ENCODE results near the gene CALHM3. TPM values are rescaled to one million over a fixed set of nuclear protein-coding genes. Genes with fewer than 3 reads are reported as not detected.
"Not testable (repeated sequence)": the region's sequence is repeated elsewhere in the genome, so short reads cannot be mapped to it uniquely, and the experiment has no call there.

Gene CALHM3
- total and polyA plus RNA-seq, 2 of the 13 experiments (the other 11 are each of a cell fraction or from before 2014, with no cell fraction given) = not detected

DNA sequence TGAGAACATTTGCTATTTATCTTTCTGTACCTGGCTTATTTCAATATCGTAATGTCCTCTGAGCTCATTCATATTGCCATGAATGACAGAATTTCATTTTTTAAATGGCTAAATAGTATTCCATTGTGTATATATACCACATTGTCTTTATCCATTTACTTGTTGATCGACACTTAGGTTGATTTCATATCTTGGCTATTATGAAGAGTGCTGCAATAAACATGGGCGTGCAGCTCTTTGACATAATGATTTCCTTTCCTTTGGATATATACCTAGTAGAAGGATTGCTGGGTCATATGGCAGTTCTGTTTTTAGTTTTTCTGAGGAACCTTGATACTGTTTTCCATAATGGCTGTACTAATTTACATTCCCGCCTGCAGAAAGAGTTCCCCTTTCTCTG lies 44.6 kb upstream of the CALHM3 start:
- Histone ChIP-seq H3K4me2 (ENCODE audit: low read depth, low read length) (no peak overlapping the region), H3K4me1 (ENCODE audit: insufficient read depth, low read length) (no peaks in the 10 kb centered on the region), H2AFZ (ENCODE audit: low read length) (no peak overlapping the region), H3K27ac (ENCODE audit: extremely low read length, insufficient read depth, low read length) (no peak overlapping the region), H3K79me2 (ENCODE audit: insufficient read depth, low read length) (no peaks in the 10 kb centered on the region), H3K9ac (ENCODE audit: insufficient read depth, low read depth, low read length) (no peak overlapping the region), H3K36me3 (replicated peaks in 1 of 2; ENCODE audit: control insufficient read depth in 1 of 2, insufficient read depth in 2 of 2, low read length in 2 of 2) (no peaks in the 10 kb centered on the region), H4K20me1 (ENCODE audit: insufficient read depth, low read length) (no peaks in the 10 kb centered on the region), H3K4me3 (replicated peaks in 1 of 3; ENCODE audit: insufficient read depth in 1 of 3, low read depth in 2 of 3, low read length in 3 of 3) (no peak overlapping the region), H3K27me3 (ENCODE audit: control insufficient read depth in 1 of 2, insufficient read depth in 2 of 2, low read length in 2 of 2) (peaks cover 1 to 7% of the 10 kb centered on the region in 2 experiments; a peak in 2 of 5 replicates), H3K9me3 (ENCODE audit: low read length) (no peaks in the 10 kb centered on the region)
- WGBS (ENCODE audit: low lambda C conversion rate) = 29% methylated on average over 4 of the region's 4 CpGs
- no TSS peak for BruUV-seq (replicated peaks)
- no peak for TF ChIP-seq PHF20 (CRISPR knock-in tag; IDR thresholded peaks at IDR 0.05)
- TF ChIP-seq XRCC5 (optimal IDR thresholded peaks at IDR 0.05; ENCODE audit: low read length) = no peak
- FAIRE-seq = no peak
- ChIA-PET CTCF (ENCODE audit: low intra/inter-chr PET ratio, low total read pairs) (no interaction called here), POLR2A (no interaction called here)
- intact Hi-C loops (cut with micrococcal nuclease; ENCODE audit: unreplicated experiment) (no loop called here), in situ Hi-C loops (cut with HindIII; ENCODE audit: extremely low pct_ligation_motif_present, low pct_unique_long_range_greater_than_20kb) (no loop called here)
- no peak for ATAC-seq
- DNase-seq (ENCODE audit: low spot score) = no peak

DNA sequence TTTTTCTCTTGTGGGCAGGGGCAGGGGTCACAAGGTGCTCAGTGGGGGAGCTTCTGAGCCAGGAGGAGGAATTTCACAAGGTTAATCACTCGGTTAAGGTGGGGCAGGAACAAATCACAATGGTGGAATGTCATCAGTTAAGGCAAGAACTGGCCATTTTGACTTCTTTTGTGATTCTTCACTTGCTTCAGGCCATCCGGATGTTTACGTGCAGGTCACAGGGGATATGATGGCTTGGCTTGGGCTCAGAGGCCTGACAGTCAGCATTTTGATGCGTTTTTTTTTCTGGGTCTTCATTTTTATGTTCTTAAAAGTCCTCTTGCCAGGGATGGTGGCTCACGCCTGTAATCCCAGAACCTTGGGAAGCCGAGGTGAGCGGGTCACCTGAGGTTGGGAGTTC lies 43.0 kb upstream of the CALHM3 start:
- intact Hi-C loops (cut with micrococcal nuclease; ENCODE audit: unreplicated experiment); H3K4me1 ChIP-seq (ENCODE audit: insufficient read depth, low read length); in situ Hi-C loops (cut with HindIII; ENCODE audit: extremely low pct_ligation_motif_present, low pct_unique_long_range_greater_than_20kb); H3K4me3 ChIP-seq (replicated peaks in 1 of 3; ENCODE audit: insufficient read depth in 1 of 3, low read depth in 2 of 3, low read length in 3 of 3); H3K36me3 ChIP-seq (replicated peaks in 1 of 2; ENCODE audit: control insufficient read depth in 1 of 2, insufficient read depth in 2 of 2, low read length in 2 of 2); H4K20me1 ChIP-seq (ENCODE audit: insufficient read depth, low read length); BruUV-seq (replicated peaks); H3K27ac ChIP-seq (ENCODE audit: extremely low read length, insufficient read depth, low read length); DNase-seq (ENCODE audit: low spot score); H2AFZ ChIP-seq (ENCODE audit: low read length); H3K4me2 ChIP-seq (ENCODE audit: low read depth, low read length); FAIRE-seq; CTCF ChIA-PET (ENCODE audit: low intra/inter-chr PET ratio, low total read pairs); POLR2A ChIA-PET; H3K79me2 ChIP-seq (ENCODE audit: insufficient read depth, low read length); ATAC-seq; H3K9me3 ChIP-seq (ENCODE audit: low read length); H3K9ac ChIP-seq (ENCODE audit: insufficient read depth, low read depth, low read length); H3K27me3 ChIP-seq (ENCODE audit: control insufficient read depth in 1 of 2, insufficient read depth in 2 of 2, low read length in 2 of 2): not testable (repeated sequence)
- WGBS (ENCODE audit: low lambda C conversion rate) = 49% methylated on average over 7 of the region's 7 CpGs

DNA sequence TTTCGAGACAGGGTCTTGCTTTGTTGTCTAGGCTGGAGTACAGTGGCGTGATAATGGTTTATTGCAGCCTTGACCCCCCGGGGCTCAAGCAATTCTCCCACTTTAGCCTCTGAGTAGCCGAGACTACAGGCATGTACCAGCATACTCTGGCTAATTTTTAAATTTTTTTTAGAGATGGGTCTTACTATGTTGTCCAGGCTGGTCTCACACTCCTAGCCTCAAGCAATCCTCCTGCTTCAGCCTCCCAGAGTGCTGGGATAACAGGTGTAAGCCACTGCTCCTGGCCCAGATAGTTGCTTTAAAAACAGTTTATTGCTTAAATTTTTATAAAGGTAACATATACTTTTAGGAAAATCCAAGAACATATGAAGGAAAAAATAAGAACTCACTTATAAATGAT lies 40.8 kb upstream of the CALHM3 start:
- H3K9ac ChIP-seq (ENCODE audit: insufficient read depth, low read depth, low read length) = no peak overlapping the region
- POLR2A ChIA-PET = no interaction called here
- H3K36me3 ChIP-seq (replicated peaks in 1 of 2; ENCODE audit: control insufficient read depth in 1 of 2, insufficient read depth in 2 of 2, low read length in 2 of 2) = no peaks in the 10 kb centered on the region
- H3K79me2 ChIP-seq (ENCODE audit: insufficient read depth, low read length) = no peaks in the 10 kb centered on the region
- BruUV-seq (replicated peaks) = no TSS peak
- ATAC-seq (no peak), FAIRE-seq (no peak), DNase-seq (ENCODE audit: low spot score) (no peak)
- no peaks in the 10 kb centered on the region for H4K20me1 ChIP-seq (ENCODE audit: insufficient read depth, low read length)
- H3K4me2 ChIP-seq (ENCODE audit: low read depth, low read length) = no peak overlapping the region
- 8% methylated on average over 4 of the region's 4 CpGs for WGBS (ENCODE audit: low lambda C conversion rate)
- TF ChIP-seq ZNF891 (CRISPR knock-in tag; IDR thresholded peaks at IDR 0.05) = no peak
- TF ChIP-seq SIN3B (IDR thresholded peaks at IDR 0.05; ENCODE audit: low read length) = no peak
- TF ChIP-seq, protein P1, sequence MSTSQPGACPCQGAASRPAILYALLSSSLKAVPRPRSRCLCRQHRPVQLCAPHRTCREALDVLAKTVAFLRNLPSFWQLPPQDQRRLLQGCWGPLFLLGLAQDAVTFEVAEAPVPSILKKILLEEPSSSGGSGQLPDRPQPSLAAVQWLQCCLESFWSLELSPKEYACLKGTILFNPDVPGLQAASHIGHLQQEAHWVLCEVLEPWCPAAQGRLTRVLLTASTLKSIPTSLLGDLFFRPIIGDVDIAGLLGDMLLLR (CRISPR knock-in tag; IDR thresholded peaks at IDR 0.05) = no peak
- no peak for TF ChIP-seq BRD4 (CRISPR knock-in tag; IDR thresholded peaks at IDR 0.05)
- TF ChIP-seq ZBTB7A (CRISPR knock-in tag; IDR thresholded peaks at IDR 0.05) = no peak
- H3K4me3 ChIP-seq (replicated peaks in 1 of 3; ENCODE audit: insufficient read depth in 1 of 3, low read depth in 2 of 3, low read length in 3 of 3) = no peak overlapping the region
- peaks cover 11% of the 10 kb centered on the region for H3K4me1 ChIP-seq (ENCODE audit: insufficient read depth, low read length)
- H3K9me3 ChIP-seq (ENCODE audit: low read length) = no peaks in the 10 kb centered on the region
- no peak overlapping the region for H2AFZ ChIP-seq (ENCODE audit: low read length)
- in situ Hi-C loops (cut with HindIII; ENCODE audit: extremely low pct_ligation_motif_present, low pct_unique_long_range_greater_than_20kb) = no loop called here
- no peak overlapping the region for H3K27ac ChIP-seq (ENCODE audit: extremely low read length, insufficient read depth, low read length)
- intact Hi-C loops (cut with micrococcal nuclease; ENCODE audit: unreplicated experiment) = no loop called here
- CTCF ChIA-PET (ENCODE audit: low intra/inter-chr PET ratio, low total read pairs) = no interaction called here
- peaks cover 1 to 7% of the 10 kb centered on the region in 2 experiments; a peak in 2 of 5 replicates for H3K27me3 ChIP-seq (ENCODE audit: control insufficient read depth in 1 of 2, insufficient read depth in 2 of 2, low read length in 2 of 2)
